Mesenteric fat pad (tissue), 1 donor: ENCODE results near the gene RABGAP1. TPM values are rescaled to one million over a fixed set of nuclear protein-coding genes. Genes with fewer than 3 reads are reported as not detected.

Experiments used
- DNase-seq: peaks from one replicate; pipeline ENCODE4 v3.0.0-alpha.2; 2020; ENCODE audit warnings: low spot score
- total RNA-seq: library from RNA; stranded (reverse); fragmentation: NEBNext Ultra II Directional; extraction: Animal tissue kit (Norgen Biotek cat#: 25700); gene quantifications from one replicate; pipeline ENCODE4 v1.2.1, GENCODE V29; 2021
- donor health status: DM: yes; HTN: yes; CAD: no.

Gene RABGAP1
- total RNA-seq, 1 donor from 2014 or later = 39.4 TPM

DNA sequence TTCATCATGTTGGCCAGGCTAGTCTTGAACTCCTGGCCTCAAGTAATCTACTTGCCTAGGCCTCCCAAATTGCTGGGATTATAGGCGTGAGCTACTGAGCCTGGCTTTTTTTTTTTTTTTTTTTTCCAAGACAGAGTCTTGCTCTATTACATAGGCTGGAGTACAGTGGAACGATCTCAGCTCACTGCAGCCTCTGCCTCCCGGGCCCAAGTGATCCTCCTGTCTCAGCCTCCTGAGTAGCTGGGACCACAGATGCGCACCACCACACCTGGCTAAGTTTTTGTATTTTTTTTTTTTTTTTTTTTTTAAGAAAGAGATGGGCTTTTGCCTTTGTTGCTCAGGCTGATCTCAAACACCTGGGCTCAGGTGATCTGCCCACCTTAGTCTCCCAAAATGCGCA is 66.4 kb downstream of the RABGAP1 start:
- DNase-seq = no peak

DNA sequence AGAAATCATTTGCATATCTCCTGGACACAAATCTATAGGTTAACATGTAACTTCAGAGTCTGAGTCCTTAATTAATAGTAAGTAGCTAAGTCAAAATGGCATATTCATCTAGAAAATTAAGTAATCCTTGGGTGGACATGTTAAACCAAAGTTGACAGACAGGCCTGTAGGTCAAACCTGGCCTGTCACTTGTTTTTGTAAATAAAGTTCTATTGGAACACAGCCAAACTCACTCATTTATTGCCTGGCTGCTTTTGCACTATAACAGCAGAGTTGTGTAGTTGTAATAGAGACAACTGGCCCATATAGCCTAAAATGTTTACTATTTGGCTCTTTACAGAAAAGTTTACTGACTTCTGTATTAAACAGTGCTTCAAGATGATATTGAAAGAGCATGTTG is 68.1 kb downstream of the RABGAP1 start:
- no peak for DNase-seq

DNA sequence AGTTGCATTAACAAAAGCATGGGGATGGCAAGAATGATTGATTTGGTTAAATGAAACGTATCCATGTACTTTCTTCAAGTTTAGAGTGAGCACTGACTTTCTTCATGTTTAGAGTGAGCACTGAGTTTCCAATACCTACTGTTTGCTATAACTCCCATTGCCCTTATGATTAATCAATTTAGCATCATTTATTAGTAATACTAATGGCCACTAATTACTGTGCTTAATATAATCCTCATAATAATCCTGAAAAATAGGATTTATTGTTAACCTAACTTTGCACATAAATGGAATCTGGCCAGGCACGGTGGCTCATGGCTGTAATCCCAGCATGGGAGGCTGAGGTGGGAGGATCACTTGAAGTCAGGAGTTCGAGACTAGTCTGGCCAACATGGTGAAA is 70.6 kb downstream of the RABGAP1 start:
- no peak for DNase-seq

DNA sequence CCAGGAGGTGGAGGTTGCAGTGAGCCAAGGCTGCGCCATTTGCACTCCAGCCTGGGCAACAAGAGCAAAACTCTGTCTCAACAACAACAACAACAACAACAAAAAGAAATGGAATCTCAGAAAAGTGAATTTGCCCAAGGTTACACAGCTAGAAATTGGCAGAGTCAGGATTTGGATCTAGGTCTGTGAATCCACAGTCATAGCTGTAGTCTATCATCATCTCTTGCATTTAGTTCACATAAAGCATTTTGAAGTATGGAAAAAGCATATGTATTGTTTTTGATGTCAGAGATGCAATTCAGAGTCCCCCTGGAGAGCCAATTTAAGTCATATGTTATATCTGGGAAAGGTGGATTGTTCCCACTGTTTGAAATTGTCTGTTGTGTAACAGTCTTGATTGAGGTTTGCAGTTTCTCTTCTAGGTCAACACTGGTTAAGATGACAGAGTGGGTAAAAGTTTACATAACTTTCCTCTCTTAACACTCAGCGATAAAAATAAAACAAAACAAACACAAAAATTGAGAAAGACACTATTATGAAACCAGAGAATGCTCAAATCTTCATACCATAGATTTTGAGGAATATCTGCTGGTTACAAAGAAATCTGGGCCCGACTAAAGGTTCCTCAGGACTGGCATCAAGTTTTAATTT is 71.2 kb downstream of the RABGAP1 start:
- DNase-seq = no peak

DNA sequence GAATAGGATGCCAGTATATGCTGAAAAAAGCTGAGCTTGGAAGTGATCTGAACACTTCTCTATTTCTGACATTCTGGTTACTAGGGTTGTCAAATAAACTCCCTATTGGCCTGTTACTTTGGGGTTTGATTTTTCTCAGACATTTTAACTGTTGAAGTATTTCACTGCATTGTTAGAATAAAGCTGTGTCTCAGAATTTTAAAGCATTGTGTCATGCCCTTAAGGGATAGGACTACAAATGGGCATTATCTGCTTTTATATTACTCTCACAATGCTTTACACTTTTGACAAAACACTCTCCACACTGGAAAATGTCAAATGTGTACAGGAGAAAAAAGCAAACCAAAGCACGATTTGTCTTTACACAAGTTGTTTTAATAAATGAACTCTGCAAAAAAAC is 75.8 kb downstream of the RABGAP1 start:
- no peak for DNase-seq

DNA sequence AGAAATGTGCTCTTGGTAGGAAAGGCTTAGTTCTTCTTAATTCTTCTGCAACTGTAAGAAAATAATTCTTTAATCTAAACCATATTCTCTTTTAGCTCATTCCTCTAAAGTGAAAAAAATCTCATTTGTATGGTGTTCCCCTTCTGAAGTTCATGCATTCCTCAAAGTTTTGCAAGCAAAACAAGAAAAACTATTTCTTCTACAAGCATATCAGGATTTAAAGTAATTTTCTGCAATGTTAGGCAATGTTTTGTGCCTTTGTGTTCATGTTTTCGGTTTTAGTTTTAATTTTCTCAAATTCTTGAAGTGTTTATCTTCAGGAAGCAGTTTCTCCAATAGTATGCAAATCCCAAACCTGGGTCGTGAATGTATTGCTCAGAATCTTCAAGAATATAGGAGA is 80.0 kb downstream of the RABGAP1 start:
- DNase-seq = no peak

DNA sequence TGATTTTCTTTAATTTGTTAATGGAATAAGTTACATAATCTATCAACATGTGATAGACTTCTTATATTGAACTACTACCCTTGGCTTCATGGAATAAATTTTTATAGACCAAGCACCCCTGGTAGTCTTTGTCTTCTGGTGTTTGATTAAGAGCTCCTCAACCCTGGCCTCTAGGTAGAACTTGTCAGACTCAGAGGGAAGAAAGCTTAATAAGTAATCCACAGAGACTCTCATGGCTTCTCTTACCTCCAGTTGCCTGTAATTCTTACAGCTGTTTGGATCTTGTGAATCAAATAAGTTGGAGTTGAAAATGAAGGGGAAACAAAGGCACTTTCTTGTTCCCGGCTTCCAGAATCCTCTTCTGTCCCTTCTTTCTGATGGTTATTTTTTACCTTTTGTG is 85.6 kb downstream of the RABGAP1 start:
- no peak for DNase-seq

DNA sequence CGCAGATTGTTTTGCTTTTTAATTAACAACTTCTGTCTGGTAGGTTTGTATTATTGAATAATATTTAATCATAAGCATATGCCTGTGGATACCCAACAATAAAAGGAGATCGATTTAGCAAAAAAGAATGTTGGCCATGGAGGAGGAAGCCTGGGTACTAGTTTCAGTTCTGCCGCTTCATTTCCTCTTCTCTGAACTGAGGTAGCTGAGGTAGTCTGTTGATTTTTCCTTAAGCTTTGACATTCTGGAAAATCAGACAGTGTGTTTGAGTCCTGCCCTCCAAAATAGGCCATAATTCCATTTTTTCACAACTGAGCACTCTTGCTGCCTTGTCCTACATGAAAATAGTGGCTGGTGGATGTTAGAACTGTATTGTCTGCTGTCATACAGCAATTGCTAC is 86.7 kb downstream of the RABGAP1 start:
- no peak for DNase-seq

DNA sequence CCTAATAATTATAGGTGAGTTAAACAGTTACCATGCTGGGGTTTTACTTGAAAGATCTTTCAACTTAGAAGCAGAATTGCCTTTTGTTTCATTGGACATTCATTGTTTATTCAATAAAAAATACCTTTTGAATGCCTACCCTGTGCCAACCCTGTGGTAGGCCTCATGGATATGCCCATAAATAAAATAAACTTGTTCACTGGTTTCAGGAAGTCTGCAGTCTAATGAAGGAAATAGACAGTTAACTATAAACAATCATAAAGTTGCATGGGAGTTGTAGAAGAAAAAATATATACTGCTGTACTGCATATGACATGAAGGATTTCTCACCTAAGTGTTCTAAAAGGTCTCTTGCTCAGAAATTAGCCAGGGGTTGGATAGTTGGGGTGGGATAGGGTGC is 87.3 kb downstream of the RABGAP1 start:
- no peak for DNase-seq

DNA sequence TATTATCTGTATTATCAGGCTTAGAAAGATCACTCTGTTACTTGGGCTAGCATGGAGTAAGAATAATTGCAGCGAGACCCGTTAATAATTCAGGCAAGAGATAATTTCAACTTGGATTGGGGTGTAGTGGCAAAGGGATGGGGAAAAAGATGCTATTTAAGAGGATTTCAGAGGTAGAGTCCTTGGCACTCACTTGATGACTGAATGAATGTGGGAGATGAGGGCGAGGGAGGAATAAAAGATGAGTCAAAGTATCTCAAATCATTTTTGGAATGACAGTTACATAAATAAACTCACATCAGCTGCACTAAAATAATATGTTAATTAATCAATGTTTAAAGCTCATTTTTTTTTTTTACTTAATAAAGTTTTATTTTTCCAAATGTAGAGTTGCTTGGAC is 88.2 kb downstream of the RABGAP1 start:
- no peak for DNase-seq

DNA sequence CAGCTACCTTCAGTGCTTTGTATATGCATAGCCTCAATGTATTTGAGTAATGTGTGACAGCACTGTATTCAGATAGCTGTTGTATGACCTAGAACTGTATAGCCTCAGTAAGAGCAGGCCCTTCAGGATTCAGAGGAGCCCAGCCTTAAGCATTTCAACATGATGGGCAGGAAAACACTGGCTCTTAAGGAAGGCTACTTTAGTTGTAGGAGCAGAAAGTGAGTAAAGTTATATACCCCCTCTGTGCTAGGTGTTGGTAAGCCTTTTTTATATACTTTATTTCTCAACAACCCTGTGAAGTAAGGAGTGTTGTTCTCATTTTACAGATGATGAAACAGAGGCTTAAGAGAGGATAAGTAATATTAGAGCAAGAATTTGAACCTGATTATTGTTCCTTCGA is 91.1 kb downstream of the RABGAP1 start:
- no peak for DNase-seq

DNA sequence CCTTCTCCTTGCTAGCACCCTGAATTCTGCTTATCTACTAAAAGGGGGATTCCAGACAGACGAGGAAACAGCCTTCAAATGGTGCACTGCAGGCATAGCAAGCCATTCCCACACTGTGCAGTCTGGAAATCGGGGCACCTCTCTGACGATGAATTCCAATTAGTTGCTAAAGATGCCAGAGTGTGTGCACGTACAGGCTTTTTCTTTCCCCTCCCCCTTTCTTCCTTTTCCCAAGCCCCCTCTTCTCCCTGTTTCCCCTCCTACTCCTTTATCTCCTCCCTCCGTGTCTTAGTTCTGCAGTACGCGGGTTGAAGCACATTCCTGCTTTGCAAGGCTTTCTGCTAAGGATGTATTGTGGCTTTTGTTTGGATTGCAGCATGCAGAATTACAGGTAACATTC is 92.5 kb downstream of the RABGAP1 start, which contains the start of gene GPR21:
TSS of gene GPR21 (plus strand) at position 316 of the 400 bp plus-strand sequence. CDS start 900 bp downstream, outside the sequence.
- no peak for DNase-seq

DNA sequence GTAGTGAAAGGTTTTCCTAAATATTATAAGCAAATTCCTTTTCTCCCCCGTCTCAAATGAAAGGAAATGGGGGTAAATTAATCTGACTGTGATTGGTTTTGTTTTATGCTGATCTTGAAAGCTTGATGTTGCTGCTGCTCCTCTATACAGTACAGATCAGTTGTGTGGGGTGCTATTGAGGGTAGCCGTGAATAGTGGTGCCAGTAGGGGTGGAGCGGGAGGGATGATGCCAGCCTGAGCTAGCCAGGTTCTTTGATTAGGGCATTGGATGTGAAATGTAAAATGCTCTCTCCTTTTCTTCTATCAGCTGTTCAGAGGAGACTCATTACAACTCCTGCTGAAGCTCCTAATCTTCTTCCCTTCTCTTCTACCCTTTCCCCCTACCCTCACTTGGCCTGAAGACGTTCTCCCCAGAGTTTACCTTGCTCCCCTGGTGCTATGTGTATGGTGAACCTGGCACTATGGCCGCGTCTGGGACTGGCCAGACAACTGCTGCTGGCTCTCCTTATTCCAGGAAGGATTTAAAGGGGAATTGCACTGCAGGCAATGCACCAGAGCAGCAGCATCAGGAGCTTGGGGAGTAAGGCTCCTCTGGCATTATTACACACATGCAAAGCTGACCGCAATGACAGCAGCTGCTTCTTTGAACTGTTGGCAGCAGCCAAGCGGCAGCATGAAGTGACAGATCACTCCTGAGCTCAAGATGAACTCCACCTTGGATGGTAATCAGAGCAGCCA is 93.2 kb downstream of the RABGAP1 start:
- no peak for DNase-seq

DNA sequence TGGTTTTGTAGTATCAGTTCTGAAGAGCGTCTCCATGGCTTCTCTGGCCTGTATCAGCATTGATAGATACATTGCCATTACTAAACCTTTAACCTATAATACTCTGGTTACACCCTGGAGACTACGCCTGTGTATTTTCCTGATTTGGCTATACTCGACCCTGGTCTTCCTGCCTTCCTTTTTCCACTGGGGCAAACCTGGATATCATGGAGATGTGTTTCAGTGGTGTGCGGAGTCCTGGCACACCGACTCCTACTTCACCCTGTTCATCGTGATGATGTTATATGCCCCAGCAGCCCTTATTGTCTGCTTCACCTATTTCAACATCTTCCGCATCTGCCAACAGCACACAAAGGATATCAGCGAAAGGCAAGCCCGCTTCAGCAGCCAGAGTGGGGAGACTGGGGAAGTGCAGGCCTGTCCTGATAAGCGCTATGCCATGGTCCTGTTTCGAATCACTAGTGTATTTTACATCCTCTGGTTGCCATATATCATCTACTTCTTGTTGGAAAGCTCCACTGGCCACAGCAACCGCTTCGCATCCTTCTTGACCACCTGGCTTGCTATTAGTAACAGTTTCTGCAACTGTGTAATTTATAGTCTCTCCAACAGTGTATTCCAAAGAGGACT is 94.2 kb downstream of the RABGAP1 start:
- DNase-seq = no peak

DNA sequence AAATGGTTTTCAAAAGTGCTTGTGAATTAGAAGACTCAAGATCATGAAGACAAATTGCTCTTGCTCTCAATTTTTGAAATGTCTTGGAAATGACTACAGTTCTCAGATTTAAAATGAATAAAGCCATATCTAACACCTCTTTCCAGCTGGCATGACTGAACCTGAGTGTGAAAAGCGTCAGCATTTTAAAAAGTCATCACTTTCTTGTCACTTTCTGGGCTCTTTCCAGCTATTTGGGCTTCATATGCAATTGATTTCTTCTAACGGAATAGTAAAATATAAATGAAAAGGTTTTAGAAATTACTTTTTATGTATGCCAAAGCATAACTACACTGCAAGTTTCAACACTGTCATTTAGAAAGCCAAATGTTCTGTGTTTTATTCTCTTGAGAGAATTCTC is 95.0 kb downstream of the RABGAP1 start:
- no peak for DNase-seq

DNA sequence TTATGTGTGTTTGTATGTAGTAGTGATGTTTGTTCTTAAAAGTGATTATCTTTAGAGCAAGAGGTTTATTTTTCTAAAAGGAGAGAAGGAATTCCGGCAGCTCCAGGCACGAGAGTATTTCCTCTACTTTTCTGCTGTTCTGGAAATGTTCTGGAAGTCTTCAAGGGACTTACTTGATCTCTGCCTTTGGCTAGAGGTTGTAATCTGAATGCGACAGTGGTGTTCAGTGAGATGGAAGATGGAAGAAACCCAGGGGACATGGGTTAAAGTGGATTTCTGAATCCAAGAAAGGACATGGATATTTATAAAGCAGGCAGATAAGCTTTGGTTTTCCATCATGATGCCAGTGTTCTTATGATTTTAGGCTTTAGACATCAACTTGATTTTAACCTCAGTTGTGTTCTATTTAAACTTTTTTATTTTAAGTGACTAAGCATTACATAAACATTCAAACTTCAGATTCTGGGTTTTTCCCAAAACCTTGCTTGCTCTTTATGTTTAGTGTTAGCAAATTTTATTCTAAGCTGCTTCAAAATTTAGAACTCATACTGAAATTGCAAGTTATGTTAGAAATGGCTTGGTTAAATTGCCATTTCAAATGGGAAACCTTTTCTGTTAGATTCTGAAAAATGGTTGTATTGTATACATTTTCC is 96.2 kb downstream of the RABGAP1 start:
- no peak for DNase-seq

DNA sequence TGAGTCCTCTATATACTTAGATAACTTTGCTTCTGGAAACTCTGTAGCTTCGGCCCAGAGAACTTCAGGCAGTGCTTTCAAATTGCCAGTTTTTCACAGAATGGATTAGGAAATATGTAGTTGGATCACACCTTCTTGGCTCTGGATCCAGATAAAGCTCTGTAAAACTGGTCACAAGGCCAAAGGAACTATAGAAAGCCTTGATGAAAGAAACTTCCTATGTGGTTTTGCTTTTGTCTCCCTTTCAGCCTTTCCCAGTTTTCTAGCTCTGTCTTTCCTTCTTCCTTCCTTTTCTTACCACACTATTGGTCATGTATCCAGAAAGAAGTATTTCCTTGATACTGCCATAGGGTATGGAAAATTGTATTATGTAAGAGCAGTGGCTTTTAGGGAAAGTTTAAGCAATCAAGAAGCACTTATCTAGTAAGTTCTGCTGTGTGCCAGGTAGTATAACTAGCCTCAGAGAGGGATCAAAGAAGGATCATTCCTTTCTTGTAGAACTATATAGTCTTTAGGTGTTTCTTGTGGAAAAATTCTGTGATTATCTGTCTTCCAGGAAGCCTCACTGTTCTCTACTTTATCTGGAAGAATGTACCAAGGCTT is 98.9 kb downstream of the RABGAP1 start:
- no peak for DNase-seq

DNA sequence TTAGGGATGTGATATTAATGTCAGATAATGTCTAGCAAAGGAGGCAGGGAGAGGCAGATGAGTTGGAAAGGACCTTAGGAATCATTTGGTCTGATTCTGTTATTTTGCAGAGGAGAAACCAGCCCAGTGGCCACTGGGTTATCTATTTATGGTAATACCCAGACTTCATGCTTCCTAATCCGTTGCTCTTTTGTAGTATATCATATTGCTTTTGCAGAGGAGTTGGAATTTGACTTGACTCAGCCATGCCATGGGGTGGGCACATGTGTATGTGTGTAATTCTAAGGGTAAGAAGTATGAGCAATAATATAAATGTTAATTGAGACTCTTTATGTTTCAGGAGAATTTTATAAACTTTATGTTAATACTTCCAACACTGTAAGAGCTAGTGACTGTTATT is 100.0 kb downstream of the RABGAP1 start:
- DNase-seq = no peak

DNA sequence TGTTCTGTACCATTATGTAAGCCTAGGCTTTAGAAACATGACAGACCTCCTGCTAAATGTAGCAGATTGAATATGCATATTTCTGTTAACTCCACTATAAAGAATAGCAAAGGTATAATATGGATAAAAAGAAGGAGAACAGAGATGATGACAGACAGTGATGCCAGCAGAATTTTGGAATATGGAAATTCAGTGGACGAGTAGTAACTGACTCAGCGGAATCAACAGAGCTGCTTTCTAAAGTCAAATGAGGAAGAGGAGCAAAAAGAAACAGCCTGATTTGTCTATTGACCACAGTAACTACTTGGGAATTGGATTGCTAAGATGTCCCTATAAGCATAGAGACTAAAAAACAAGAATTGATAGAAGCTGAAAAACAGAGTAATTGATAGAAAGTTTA is 100.7 kb downstream of the RABGAP1 start:
- no peak for DNase-seq

DNA sequence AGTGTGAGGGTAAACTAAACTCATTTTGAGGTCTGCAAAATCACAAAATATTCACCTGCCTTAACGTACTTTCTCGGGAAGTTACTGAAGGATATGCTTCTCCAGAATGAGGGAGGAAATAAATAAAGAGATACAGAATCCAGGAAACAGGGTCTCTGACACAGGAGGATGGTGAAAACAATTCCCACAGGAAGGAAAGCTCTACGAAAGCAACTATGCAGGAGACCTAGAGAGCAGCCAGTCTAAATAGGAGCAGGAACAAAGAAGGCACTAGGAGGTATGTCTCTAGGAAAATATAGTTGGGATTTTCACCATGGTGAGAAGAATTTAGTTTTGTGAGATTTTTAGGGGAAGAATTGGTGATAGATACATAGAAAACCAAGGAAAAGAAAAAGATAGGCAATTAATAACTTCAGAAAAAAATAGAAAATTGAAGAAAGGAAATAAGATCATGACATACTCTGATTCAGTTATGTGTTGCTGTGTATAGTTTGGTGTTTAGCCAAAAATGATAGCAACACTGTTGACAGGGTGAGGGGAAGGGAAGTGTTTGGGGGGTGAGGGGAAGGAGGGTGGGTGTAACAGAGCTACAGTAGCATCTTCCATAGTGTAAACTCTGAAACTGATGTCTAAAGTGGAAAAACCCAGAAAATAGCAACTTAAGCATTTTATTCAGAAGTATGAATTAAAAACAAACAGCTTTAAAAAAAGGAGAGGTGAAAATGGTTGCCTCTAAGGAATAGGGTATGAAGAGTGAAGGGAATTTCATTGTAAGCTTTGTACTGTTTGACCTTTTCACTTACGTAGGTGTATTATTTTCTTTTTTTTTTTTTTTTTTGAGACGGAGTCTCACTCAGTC is 102.5 kb downstream of the RABGAP1 start:
- no peak for DNase-seq

DNA sequence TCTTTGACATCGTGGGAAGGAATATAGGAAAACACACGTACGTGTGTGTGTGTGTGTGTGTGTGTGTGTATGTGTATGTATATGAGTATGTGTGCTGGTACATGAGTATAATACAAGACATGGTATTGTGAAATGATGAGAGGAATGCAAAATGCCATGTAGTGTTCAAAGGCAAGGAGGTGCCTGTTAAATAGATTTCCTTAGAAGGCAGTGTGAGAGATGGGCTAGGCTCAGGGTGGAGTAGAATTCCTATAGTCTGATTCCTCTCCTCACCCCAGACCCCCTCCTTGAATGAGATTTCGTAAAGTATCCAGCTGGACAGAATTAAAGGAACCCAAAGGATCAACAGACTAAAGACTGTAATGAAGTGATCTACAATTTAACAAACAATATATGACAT is 103.8 kb downstream of the RABGAP1 start:
- DNase-seq = no peak
